Parathyroid adenoma (tissue), 2 donors: ENCODE data around the gene FH.

Experiments
- H2AFZ ChIP-seq: fragments of 300-600 bp; sonication (generic); one replicate; pipeline ENCODE4 v1.7.0; 2017; ENCODE audit warnings: antibody characterized with exemption, mild to moderate bottlenecking
- H3K27ac ChIP-seq: fragments of 300-600 bp; sonication (generic); one replicate; pipeline ENCODE4 v1.7.0; 2017
- H3K27me3 ChIP-seq: fragments of 300-600 bp; sonication (generic); one replicate; pipeline ENCODE4 v1.7.0; 2017; ENCODE audit warnings: low read length; ENCODE audit not compliant: control insufficient read depth, insufficient read depth
- H3K36me3 ChIP-seq: fragments of 300-600 bp; sonication (generic); one replicate; pipeline ENCODE4 v1.7.0; 2017; ENCODE audit warnings: low read length; ENCODE audit not compliant: control insufficient read depth, insufficient read depth
- H3K4me1 ChIP-seq: fragments of 300-600 bp; sonication (generic); one replicate; pipeline ENCODE4 v1.7.0; 2017; ENCODE audit warnings: control low read depth
- H3K4me2 ChIP-seq: fragments of 300-600 bp; sonication (generic); one replicate; pipeline ENCODE4 v1.7.0; 2017; ENCODE audit warnings: low read length
- H3K4me3 ChIP-seq: fragments of 300-600 bp; sonication (generic); one replicate; pipeline ENCODE4 v1.7.0; 2017; ENCODE audit warnings: low read depth, low read length
- H3K79me2 ChIP-seq: fragments of 300-600 bp; sonication (generic); one replicate; pipeline ENCODE4 v1.7.0; 2017; ENCODE audit warnings: control low read depth
- H3K9ac ChIP-seq: fragments of 300-600 bp; sonication (generic); one replicate; pipeline ENCODE4 v1.7.0; 2017; ENCODE audit warnings: mild to moderate bottlenecking
- H3K9me3 ChIP-seq: fragments of 300-600 bp; sonication (generic); one replicate; pipeline ENCODE4 v1.7.0; 2017; ENCODE audit warnings: low read length; ENCODE audit not compliant: control insufficient read depth
- CTCF ChIP-seq: fragments of 300-600 bp; sonication (generic); IDR thresholded peaks from one replicate; pipeline ENCODE4 v1.7.0; 2017; ENCODE audit warnings: antibody characterized with exemption, mild to moderate bottlenecking
- donor health status: primary hyperparathyroidism.

The FH gene

GRCh38 chr1:241479294-241479693 lies 40.3 kb downstream of the FH start:
- no peaks in the 10 kb centered on the region for H3K9me3 ChIP-seq
- no peak for TF ChIP-seq CTCF
- H3K79me2 ChIP-seq = no peaks in the 10 kb centered on the region
- H3K9ac ChIP-seq = no peak overlapping the region
- no peaks in the 10 kb centered on the region for H3K4me1 ChIP-seq
- H3K4me3 ChIP-seq = no peak overlapping the region
- H2AFZ ChIP-seq = no peak overlapping the region
- H3K27me3 ChIP-seq = no peaks in the 10 kb centered on the region
- no peak overlapping the region for H3K4me2 ChIP-seq
- H3K36me3 ChIP-seq = no peaks in the 10 kb centered on the region
- no peak overlapping the region for H3K27ac ChIP-seq

- Histone ChIP-seq H3K4me3 (no peak overlapping the region), H3K4me1 (no peaks in the 10 kb centered on the region), H3K9ac (no peak overlapping the region), H3K27ac (no peak overlapping the region), H3K79me2 (no peaks in the 10 kb centered on the region), H3K36me3 (no peaks in the 10 kb centered on the region), H3K27me3 (no peaks in the 10 kb centered on the region), H2AFZ (no peak overlapping the region), H3K4me2 (no peak overlapping the region), H3K9me3 (no peaks in the 10 kb centered on the region)
- no peak for TF ChIP-seq CTCF
Measured at GRCh38 chr1:241475671-241476070, 43.9 kb downstream of the FH start.

GRCh38 chr1:241473026-241473425 lies 46.5 kb downstream of the FH start:
- Histone ChIP-seq H3K27me3 (no peaks in the 10 kb centered on the region), H3K9ac (no peak overlapping the region), H3K9me3 (no peaks in the 10 kb centered on the region), H3K27ac (no peak overlapping the region), H3K79me2 (no peaks in the 10 kb centered on the region), H3K4me2 (no peak overlapping the region), H2AFZ (no peak overlapping the region), H3K36me3 (no peaks in the 10 kb centered on the region), H3K4me1 (no peaks in the 10 kb centered on the region), H3K4me3 (no peak overlapping the region)
- TF ChIP-seq CTCF = no peak

- Histone ChIP-seq H3K36me3 (no peaks in the 10 kb centered on the region), H2AFZ (no peak overlapping the region), H3K9ac (no peak overlapping the region), H3K27me3 (no peaks in the 10 kb centered on the region), H3K4me1 (no peaks in the 10 kb centered on the region), H3K4me2 (no peak overlapping the region), H3K9me3 (no peaks in the 10 kb centered on the region), H3K27ac (no peak overlapping the region), H3K79me2 (no peaks in the 10 kb centered on the region), H3K4me3 (no peak overlapping the region)
- TF ChIP-seq CTCF = no peak
Measured at GRCh38 chr1:241470908-241471590, 48.5 kb downstream of the FH start.

GRCh38 chr1:241470361-241470760 lies 49.2 kb downstream of the FH start:
- Histone ChIP-seq H3K36me3 (no peaks in the 10 kb centered on the region), H3K4me3 (no peak overlapping the region)

More at GRCh38 chr1:241470361-241470760, 49.2 kb downstream of the FH start:
- Histone ChIP-seq H3K79me2 (no peaks in the 10 kb centered on the region), H3K27me3 (no peaks in the 10 kb centered on the region), H2AFZ (no peak overlapping the region), H3K9ac (no peak overlapping the region), H3K27ac (no peak overlapping the region), H3K4me2 (no peak overlapping the region), H3K4me1 (no peaks in the 10 kb centered on the region), H3K9me3 (no peaks in the 10 kb centered on the region)
- TF ChIP-seq CTCF = no peak
